ENCODE data around the gene CYFIP1.

GRCh38 chr15:22950256-22950990 lies 29.7 kb downstream of the CYFIP1 start:
- TF ChIP-seq POLR2A (IDR thresholded peaks at IDR 0.05; ENCODE audit: low read depth, low read length) (no peak), ZNF207 (IDR thresholded peaks at IDR 0.05; ENCODE audit: borderline replicate concordance) (no peak), EP300 (IDR thresholded peaks at IDR 0.05; ENCODE audit: borderline replicate concordance in 1 of 2, control insufficient read depth in 1 of 2, low read depth in 2 of 2, low read length in 2 of 2) (no peak), YBX1 (IDR thresholded peaks at IDR 0.05) (no peak), KDM1A (IDR thresholded peaks at IDR 0.05; ENCODE audit: borderline replicate concordance) (no peak), CTCF (IDR thresholded peaks at IDR 0.05 in 2 of 3, conservative IDR thresholded peaks at IDR 0.05 in 1 of 3; ENCODE audit: control insufficient read depth in 2 of 3, extremely low read depth in 1 of 3, insufficient read depth in 1 of 3, low read depth in 3 of 3, low read length in 3 of 3) (no peak)
- TF ChIP-seq, protein P1, sequence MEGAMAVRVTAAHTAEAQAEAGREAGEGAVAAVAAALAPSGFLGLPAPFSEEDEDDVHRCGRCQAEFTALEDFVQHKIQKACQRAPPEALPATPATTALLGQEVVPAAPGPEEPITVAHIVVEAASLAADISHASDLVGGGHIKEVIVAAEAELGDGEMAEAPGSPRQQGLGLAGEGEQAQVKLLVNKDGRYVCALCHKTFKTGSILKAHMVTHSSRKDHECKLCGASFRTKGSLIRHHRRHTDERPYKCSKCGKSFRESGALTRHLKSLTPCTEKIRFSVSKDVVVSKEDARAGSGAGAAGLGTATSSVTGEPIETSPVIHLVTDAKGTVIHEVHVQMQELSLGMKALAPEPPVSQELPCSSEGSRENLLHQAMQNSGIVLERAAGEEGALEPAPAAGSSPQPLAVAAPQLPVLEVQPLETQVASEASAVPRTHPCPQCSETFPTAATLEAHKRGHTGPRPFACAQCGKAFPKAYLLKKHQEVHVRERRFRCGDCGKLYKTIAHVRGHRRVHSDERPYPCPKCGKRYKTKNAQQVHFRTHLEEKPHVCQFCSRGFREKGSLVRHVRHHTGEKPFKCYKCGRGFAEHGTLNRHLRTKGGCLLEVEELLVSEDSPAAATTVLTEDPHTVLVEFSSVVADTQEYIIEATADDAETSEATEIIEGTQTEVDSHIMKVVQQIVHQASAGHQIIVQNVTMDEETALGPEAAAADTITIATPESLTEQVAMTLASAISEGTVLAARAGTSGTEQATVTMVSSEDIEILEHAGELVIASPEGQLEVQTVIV (IDR thresholded peaks at IDR 0.05; ENCODE audit: borderline replicate concordance, partially characterized antibody) = no peak

Data from GM12878 (cell line).